Gastrocnemius medialis (tissue), 4 donors: ENCODE results near the gene ERCC6L2. TPM values are rescaled to one million over a fixed set of nuclear protein-coding genes. Genes with fewer than 3 reads are reported as not detected.

Source experiments
- ATAC-seq, 2 donors: fragments of 150-250 bp; one replicate each; pipeline ENCODE4 v1.9.1; 2016
- DNase-seq, 2 donors: peaks; one replicate each; pipeline ENCODE4 v3.0.0-alpha.2; 2019
- H3K27ac ChIP-seq, 4 donors: fragments of 200-600 bp; sonication (generic); 1 replicate in 1 of 4; 2 replicates in 3 of 4; pipeline ENCODE4 v1.5.1; 2016 to 2018; ENCODE audit warnings: mild to moderate bottlenecking in 2 of 4, moderate library complexity in 1 of 4
- H3K27me3 ChIP-seq, 3 donors: fragments of 200-600 bp; sonication (generic) in 2 of 3; 1 replicate in 1 of 3; 2 replicates in 2 of 3; pipeline versions ENCODE4 v1.5.1 to v1.6.0; 2016 to 2019; ENCODE audit warnings: mild to moderate bottlenecking in 1 of 3, moderate library complexity in 1 of 3
- H3K36me3 ChIP-seq, 2 donors: fragments of 200-600 bp; sonication (generic) in 1 of 2; one replicate each; pipeline ENCODE4 v1.5.1; 2017 to 2018
- H3K4me1 ChIP-seq, 2 donors: fragments of 200-600 bp; sonication (generic) in 1 of 2; one replicate each; pipeline ENCODE4 v1.5.1; 2016 to 2017; ENCODE audit warnings: mild to moderate bottlenecking in 2 of 2
- H3K4me3 ChIP-seq, 4 donors: fragments of 200-600 bp; sonication (generic) in 3 of 4; 1 replicate in 1 of 4; 2 replicates in 3 of 4; pipeline ENCODE4 v1.5.1; 2016 to 2019; ENCODE audit warnings: mild to moderate bottlenecking in 2 of 4
- H3K9me3 ChIP-seq, 3 donors: fragments of 200-600 bp; sonication (generic) in 2 of 3; 1 replicate in 1 of 3; 2 replicates in 2 of 3; pipeline ENCODE4 v1.5.1; 2016 to 2019
- CTCF ChIP-seq, 5 experiments: fragments of 450-650 bp in 3 of 5; fragments of 200-600 bp in 2 of 5; sonication (generic) in 2 of 5; IDR thresholded peaks in 4 of 5; conservative IDR thresholded peaks in 1 of 5; 1 replicate in 4 of 5; 2 replicates in 1 of 5; pipeline ENCODE4 v1.5.1; 2016 to 2019; ENCODE audit warnings: antibody characterized with exemption in 5 of 5, mild to moderate bottlenecking in 3 of 5, moderate library complexity in 3 of 5
- POLR2A ChIP-seq, 2 donors: fragments of 450-650 bp; IDR thresholded peaks; one replicate each; pipeline ENCODE4 v1.6.1; 2017; ENCODE audit warnings: antibody characterized with exemption in 2 of 2, mild to moderate bottlenecking in 2 of 2, moderate library complexity in 2 of 2
- in situ Hi-C, 4 donors: fragments of 200-750 bp; cut with MboI; loops; one replicate each; pipeline versions ENCODE4 v1.15.0 to v1.8.0; 2017; ENCODE audit warnings: low sequenced_read_pairs in 4 of 4
- intact Hi-C: fragments of 100-400 bp; cut with DNase I; formaldehyde crosslinking; loops from one replicate; pipeline ENCODE4 v1.15.1; 2023; ENCODE audit warnings: low total_unique reads
- total RNA-seq, 4 donors: library from RNA; depleted of rRNA; stranded (reverse); fragments of >200 nt; gene quantifications; one replicate each; pipeline versions ENCODE4 v1.1.0 to v1.2.3, GENCODE V29; 2016

ERCC6L2 gene
- total RNA-seq, 4 donors from 2014 or later: 24.2 to 46.2 (median 35.9) TPM

DNA sequence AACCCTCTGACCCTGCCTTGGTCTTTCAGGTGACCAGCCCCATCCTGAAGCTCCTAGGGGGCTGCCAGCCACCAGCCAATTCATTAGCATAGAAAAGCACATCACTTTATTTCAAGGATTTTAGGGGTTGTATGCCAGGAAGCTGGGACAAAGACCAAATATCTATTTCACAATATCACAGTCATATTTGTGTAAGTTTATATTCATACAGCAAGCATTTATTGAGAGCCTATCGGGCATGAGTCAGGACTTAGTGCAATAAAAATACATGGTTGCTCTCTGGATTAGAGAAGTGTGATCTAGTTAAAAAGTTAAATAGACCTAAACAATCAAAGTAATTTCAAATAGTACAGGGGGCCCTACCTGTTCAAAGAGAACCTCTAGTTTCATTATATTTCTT is 113.8 kb downstream of the ERCC6L2 start:
- in situ Hi-C loops: no loop called here
- no peaks in the 10 kb centered on the region for H3K9me3 ChIP-seq
- TF ChIP-seq POLR2A (IDR thresholded peaks at IDR 0.05) (no peak), CTCF (IDR thresholded peaks at IDR 0.05 in 4 of 5, conservative IDR thresholded peaks at IDR 0.05 in 1 of 5) (no peak)
- H3K36me3 ChIP-seq: peaks cover 0 to 6% of the 10 kb centered on the region in 2 donors
- H3K4me1 ChIP-seq: peaks cover 4% of the 10 kb centered on the region in 2 donors
- no peaks in the 10 kb centered on the region for H3K27me3 ChIP-seq
- H3K27ac ChIP-seq: no peak overlapping the region
- ATAC-seq (no peak), DNase-seq (no peak)
- H3K4me3 ChIP-seq: no peak overlapping the region
- intact Hi-C loops: no loop called here

DNA sequence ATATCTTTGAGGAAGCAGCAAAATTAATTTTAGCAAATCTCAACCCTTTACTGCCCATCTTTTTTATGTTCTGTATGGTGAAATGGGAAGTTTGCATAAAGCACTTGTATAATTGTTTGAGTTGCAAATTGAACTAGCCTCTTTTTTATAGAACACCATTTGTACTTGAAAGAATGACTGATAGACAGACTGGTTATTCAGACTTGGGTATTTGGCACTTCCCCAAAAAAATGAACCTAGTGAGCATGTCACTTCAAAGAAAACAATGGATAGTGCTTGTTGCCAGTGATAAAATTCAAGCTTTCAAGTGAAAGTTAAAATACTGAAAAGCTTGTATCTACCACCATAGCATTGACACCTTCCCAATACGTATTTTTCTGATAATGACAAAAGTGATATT is 115.8 kb downstream of the ERCC6L2 start:
- no peak overlapping the region for H3K4me3 ChIP-seq
- DNase-seq: no peak
- no peak for TF ChIP-seq POLR2A (IDR thresholded peaks at IDR 0.05)
- no peak for TF ChIP-seq CTCF (IDR thresholded peaks at IDR 0.05 in 4 of 5, conservative IDR thresholded peaks at IDR 0.05 in 1 of 5)
- in situ Hi-C loops (no loop called here), intact Hi-C loops (no loop called here)
- peaks cover 0 to 8% of the 10 kb centered on the region in 2 donors for H3K36me3 ChIP-seq
- ATAC-seq: no peak
- H3K4me1 ChIP-seq: no peaks in the 10 kb centered on the region
- H3K27me3 ChIP-seq: no peaks in the 10 kb centered on the region
- H3K27ac ChIP-seq: no peak overlapping the region
- H3K9me3 ChIP-seq: no peaks in the 10 kb centered on the region

- DNase-seq (no peak), ATAC-seq (no peak)
- Histone ChIP-seq H3K36me3 (peaks cover 0 to 8% of the 10 kb centered on the region in 2 donors), H3K4me3 (no peak overlapping the region), H3K4me1 (no peaks in the 10 kb centered on the region), H3K27me3 (no peaks in the 10 kb centered on the region), H3K27ac (no peak overlapping the region), H3K9me3 (no peaks in the 10 kb centered on the region)
- intact Hi-C loops: no loop called here
- in situ Hi-C loops: no loop called here
- no peak for TF ChIP-seq POLR2A (IDR thresholded peaks at IDR 0.05)
- no peak for TF ChIP-seq CTCF (IDR thresholded peaks at IDR 0.05 in 4 of 5, conservative IDR thresholded peaks at IDR 0.05 in 1 of 5)
Observed at GRCh38 chr9:95992536-95992935, 117.0 kb downstream of the ERCC6L2 start.

GRCh38 chr9:95993337-95993736 is 117.8 kb downstream of the ERCC6L2 start:
- in situ Hi-C loops: no loop called here
- no peaks in the 10 kb centered on the region for H3K4me1 ChIP-seq
- H3K27me3 ChIP-seq: no peaks in the 10 kb centered on the region
- intact Hi-C loops: no loop called here
- TF ChIP-seq POLR2A (IDR thresholded peaks at IDR 0.05): no peak
- no peak for TF ChIP-seq CTCF (IDR thresholded peaks at IDR 0.05 in 4 of 5, conservative IDR thresholded peaks at IDR 0.05 in 1 of 5)
- DNase-seq: no peak
- no peaks in the 10 kb centered on the region for H3K9me3 ChIP-seq
- H3K4me3 ChIP-seq: no peak overlapping the region
- ATAC-seq: no peak
- peaks cover 0 to 8% of the 10 kb centered on the region in 2 donors for H3K36me3 ChIP-seq
- H3K27ac ChIP-seq: no peak overlapping the region

DNA sequence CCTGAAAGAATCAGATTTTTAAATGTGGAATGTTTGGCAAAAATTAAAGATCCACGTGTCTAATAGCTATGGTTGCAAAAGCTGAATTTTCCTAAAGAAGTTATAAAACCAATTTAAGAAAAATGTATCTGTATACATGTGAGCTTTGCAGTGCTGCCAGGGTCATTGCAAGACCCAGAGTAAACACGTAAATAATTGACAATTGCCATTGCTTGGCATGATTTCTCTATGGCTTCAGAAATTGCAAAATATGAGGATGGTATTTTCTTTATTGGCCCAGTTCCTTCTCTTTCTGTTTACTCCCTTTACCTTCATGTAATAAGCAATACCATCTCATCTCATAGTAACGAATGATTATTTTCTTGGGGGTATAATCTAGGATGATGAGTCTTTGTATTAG is 123.9 kb downstream of the ERCC6L2 start:
- Histone ChIP-seq H3K4me1 (no peaks in the 10 kb centered on the region), H3K27me3 (no peaks in the 10 kb centered on the region), H3K4me3 (no peak overlapping the region), H3K36me3 (peaks cover 0 to 4% of the 10 kb centered on the region in 2 donors), H3K27ac (no peak overlapping the region), H3K9me3 (no peaks in the 10 kb centered on the region)
- intact Hi-C loops: no loop called here
- TF ChIP-seq CTCF (IDR thresholded peaks at IDR 0.05 in 4 of 5, conservative IDR thresholded peaks at IDR 0.05 in 1 of 5): no peak
- no peak for TF ChIP-seq POLR2A (IDR thresholded peaks at IDR 0.05)
- in situ Hi-C loops: no loop called here
- no peak for ATAC-seq
- no peak for DNase-seq
